SK-N-SH treated with all-trans-retinoic acid at 6 μM for 48 hours (cell line): ENCODE results near the gene ZDHHC17.
A peak's percentile ranks its signal among the peaks of the same experiment; 100 is the strongest.

Experiments
- ATAC-seq: fragments of 200-7000 bp; cut with Tn5 transposase; 3 replicates; pipeline ENCODE4 v1.9.1; 2020; ENCODE audit warnings: mild to moderate bottlenecking, moderate library complexity
- BACH2 ChIP-seq: fragments of 250-450 bp; sonication (Bioruptor Pico); IDR thresholded peaks from 2 replicates; pipeline ENCODE4 v1.9.0; 2021; ENCODE audit warnings: mild to moderate bottlenecking, borderline replicate concordance
- ESRRG ChIP-seq: fragments of 250-450 bp; sonication (Bioruptor Pico); IDR thresholded peaks from 2 replicates; pipeline ENCODE4 v1.6.1; 2021; ENCODE audit warnings: mild to moderate bottlenecking
- GLIS3 ChIP-seq: fragments of 250-450 bp; sonication (Bioruptor Pico); IDR thresholded peaks from 2 replicates; pipeline ENCODE4 v1.5.0; 2020; ENCODE audit warnings: mild to moderate bottlenecking, moderate library complexity
- ISL1 ChIP-seq: fragments of 250-450 bp; sonication (Bioruptor Pico); IDR thresholded peaks from 2 replicates; pipeline ENCODE4 v2.1.2; 2022; ENCODE audit warnings: mild to moderate bottlenecking, moderate library complexity
- OSR1 ChIP-seq: fragments of 250-450 bp; sonication (Bioruptor Pico); IDR thresholded peaks from 2 replicates; pipeline ENCODE4 v1.8.0; 2022; ENCODE audit warnings: moderate library complexity, mild to moderate bottlenecking, inconsistent platforms
- PPARA ChIP-seq: fragments of 250-450 bp; sonication (Bioruptor Pico); IDR thresholded peaks from 2 replicates; pipeline ENCODE4 v1.5.0; 2020; ENCODE audit warnings: mild to moderate bottlenecking, borderline replicate concordance
- SNAI2 ChIP-seq: fragments of 250-450 bp; sonication (Bioruptor Pico); IDR thresholded peaks from 2 replicates; pipeline ENCODE4 v1.5.0; 2020; ENCODE audit warnings: mild to moderate bottlenecking, moderate library complexity
- TCF4 ChIP-seq: fragments of 250-450 bp; sonication (Bioruptor Pico); IDR thresholded peaks from 2 replicates; pipeline ENCODE4 v1.8.0; 2021; ENCODE audit warnings: mild to moderate bottlenecking, moderate library complexity, borderline replicate concordance
- ZFP3 ChIP-seq: fragments of 250-450 bp; sonication (Bioruptor Pico); IDR thresholded peaks from 2 replicates; pipeline ENCODE4 v1.5.0; 2020; ENCODE audit warnings: mild to moderate bottlenecking, moderate library complexity
- ZFP30 ChIP-seq: fragments of 450-650 bp; formaldehyde crosslinking; IDR thresholded peaks from 2 replicates; pipeline ENCODE4 v1.5.0; 2022; ENCODE audit warnings: mild to moderate bottlenecking, moderate library complexity
- ZNF565 ChIP-seq: fragments of 450-650 bp; formaldehyde crosslinking; conservative IDR thresholded peaks from 2 replicates; pipeline ENCODE4 v1.5.0; 2020; ENCODE audit warnings: low read depth, mild to moderate bottlenecking, moderate library complexity
- ZNF70 ChIP-seq: fragments of 450-650 bp; formaldehyde crosslinking; IDR thresholded peaks from 2 replicates; pipeline ENCODE4 v1.5.0; 2020; ENCODE audit warnings: mild to moderate bottlenecking, moderate library complexity
- ZNF8 ChIP-seq: fragments of 450-650 bp; formaldehyde crosslinking; IDR thresholded peaks from 2 replicates; pipeline ENCODE4 v1.5.0; 2020; ENCODE audit warnings: mild to moderate bottlenecking, moderate library complexity
- TF ChIP-seq, protein P1 (sequence below): fragments of 250-450 bp; sonication (Bioruptor Pico); IDR thresholded peaks from 2 replicates; pipeline ENCODE4 v1.5.1; 2020; ENCODE audit warnings: low read depth, mild to moderate bottlenecking, moderate library complexity
- TF ChIP-seq, protein P2 (sequence below): fragments of 250-450 bp; sonication (Bioruptor Pico); IDR thresholded peaks from 2 replicates; pipeline ENCODE4 v1.5.0; 2020; ENCODE audit warnings: mild to moderate bottlenecking, moderate library complexity
- TF ChIP-seq, protein P3 (sequence below): fragments of 250-450 bp; sonication (Bioruptor Pico); IDR thresholded peaks from 2 replicates; pipeline ENCODE4 v1.5.1; 2021; ENCODE audit warnings: mild to moderate bottlenecking, moderate library complexity
- TF ChIP-seq, protein P4 (sequence below): fragments of 250-450 bp; sonication (Bioruptor Pico); IDR thresholded peaks from 2 replicates; pipeline ENCODE4 v1.8.0; 2020; ENCODE audit warnings: mild to moderate bottlenecking, moderate library complexity, borderline replicate concordance
- TF ChIP-seq, protein P5 (sequence below): fragments of 250-450 bp; sonication (Bioruptor Pico); IDR thresholded peaks from 2 replicates; pipeline ENCODE4 v1.8.0; 2021; ENCODE audit warnings: low read depth, mild to moderate bottlenecking, moderate library complexity, borderline replicate concordance

ZDHHC17 gene, protein sequence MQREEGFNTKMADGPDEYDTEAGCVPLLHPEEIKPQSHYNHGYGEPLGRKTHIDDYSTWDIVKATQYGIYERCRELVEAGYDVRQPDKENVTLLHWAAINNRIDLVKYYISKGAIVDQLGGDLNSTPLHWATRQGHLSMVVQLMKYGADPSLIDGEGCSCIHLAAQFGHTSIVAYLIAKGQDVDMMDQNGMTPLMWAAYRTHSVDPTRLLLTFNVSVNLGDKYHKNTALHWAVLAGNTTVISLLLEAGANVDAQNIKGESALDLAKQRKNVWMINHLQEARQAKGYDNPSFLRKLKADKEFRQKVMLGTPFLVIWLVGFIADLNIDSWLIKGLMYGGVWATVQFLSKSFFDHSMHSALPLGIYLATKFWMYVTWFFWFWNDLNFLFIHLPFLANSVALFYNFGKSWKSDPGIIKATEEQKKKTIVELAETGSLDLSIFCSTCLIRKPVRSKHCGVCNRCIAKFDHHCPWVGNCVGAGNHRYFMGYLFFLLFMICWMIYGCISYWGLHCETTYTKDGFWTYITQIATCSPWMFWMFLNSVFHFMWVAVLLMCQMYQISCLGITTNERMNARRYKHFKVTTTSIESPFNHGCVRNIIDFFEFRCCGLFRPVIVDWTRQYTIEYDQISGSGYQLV

DNA sequence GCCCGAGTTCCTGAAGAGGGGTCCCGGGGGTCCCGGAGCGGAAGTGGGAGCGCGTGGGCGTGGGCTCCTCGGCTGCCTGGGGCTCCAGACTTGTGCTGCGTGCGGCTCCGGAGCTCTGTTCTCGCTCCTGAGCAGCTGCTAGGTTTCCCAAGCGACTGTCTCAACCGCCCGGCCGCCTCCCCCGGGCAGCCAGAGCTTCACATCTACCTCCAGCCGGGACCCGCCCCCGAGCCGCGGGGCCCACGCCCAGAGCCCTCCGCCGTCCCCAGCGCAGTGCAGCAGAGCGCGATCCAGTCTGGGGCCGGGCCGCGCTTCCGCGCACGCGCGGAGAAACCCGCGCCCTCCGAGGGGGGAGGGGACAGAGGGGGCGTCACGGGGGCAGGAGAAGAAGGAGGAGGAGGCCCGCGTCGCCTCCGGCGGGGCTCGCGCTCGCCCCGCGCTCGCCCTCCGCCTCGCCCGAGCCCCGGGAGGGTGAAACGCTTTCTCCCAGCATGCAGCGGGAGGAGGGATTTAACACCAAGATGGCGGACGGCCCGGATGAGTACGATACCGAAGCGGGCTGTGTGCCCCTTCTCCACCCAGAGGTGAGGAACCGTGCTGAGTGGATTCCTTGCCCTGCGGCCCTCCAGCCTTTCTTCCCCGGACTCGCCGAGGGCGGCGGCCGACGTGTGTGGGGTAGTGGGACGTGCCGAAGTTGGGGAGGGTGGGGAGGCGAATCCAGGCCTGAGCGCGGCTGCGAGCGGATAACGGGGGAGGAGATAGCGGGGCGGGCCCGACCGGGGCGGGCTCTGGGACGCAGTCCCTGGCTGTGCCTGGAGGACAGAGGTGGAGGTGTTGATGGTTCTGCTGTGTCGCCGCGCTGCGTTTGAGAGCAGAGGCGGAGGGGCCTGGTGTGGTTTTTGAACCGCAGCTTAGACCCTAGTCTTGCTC lies at the start of gene ZDHHC17:
Gene ZDHHC17 (plus strand): TSS at position 370 of the 930 bp plus-strand sequence. CDS start 122 bp downstream, at position 492.
- TF ChIP-seq, protein P1, sequence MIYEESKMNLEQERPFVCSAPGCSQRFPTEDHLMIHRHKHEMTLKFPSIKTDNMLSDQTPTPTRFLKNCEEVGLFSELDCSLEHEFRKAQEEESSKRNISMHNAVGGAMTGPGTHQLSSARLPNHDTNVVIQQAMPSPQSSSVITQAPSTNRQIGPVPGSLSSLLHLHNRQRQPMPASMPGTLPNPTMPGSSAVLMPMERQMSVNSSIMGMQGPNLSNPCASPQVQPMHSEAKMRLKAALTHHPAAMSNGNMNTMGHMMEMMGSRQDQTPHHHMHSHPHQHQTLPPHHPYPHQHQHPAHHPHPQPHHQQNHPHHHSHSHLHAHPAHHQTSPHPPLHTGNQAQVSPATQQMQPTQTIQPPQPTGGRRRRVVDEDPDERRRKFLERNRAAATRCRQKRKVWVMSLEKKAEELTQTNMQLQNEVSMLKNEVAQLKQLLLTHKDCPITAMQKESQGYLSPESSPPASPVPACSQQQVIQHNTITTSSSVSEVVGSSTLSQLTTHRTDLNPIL (CRISPR knock-in tag), result no peak
- TF ChIP-seq, protein P2, sequence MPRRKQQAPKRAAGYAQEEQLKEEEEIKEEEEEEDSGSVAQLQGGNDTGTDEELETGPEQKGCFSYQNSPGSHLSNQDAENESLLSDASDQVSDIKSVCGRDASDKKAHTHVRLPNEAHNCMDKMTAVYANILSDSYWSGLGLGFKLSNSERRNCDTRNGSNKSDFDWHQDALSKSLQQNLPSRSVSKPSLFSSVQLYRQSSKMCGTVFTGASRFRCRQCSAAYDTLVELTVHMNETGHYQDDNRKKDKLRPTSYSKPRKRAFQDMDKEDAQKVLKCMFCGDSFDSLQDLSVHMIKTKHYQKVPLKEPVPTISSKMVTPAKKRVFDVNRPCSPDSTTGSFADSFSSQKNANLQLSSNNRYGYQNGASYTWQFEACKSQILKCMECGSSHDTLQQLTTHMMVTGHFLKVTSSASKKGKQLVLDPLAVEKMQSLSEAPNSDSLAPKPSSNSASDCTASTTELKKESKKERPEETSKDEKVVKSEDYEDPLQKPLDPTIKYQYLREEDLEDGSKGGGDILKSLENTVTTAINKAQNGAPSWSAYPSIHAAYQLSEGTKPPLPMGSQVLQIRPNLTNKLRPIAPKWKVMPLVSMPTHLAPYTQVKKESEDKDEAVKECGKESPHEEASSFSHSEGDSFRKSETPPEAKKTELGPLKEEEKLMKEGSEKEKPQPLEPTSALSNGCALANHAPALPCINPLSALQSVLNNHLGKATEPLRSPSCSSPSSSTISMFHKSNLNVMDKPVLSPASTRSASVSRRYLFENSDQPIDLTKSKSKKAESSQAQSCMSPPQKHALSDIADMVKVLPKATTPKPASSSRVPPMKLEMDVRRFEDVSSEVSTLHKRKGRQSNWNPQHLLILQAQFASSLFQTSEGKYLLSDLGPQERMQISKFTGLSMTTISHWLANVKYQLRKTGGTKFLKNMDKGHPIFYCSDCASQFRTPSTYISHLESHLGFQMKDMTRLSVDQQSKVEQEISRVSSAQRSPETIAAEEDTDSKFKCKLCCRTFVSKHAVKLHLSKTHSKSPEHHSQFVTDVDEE, result no peak
- TF ChIP-seq GLIS3 (CRISPR knock-in tag), result no peak
- ATAC-seq, result peak; percentile 94

DNA sequence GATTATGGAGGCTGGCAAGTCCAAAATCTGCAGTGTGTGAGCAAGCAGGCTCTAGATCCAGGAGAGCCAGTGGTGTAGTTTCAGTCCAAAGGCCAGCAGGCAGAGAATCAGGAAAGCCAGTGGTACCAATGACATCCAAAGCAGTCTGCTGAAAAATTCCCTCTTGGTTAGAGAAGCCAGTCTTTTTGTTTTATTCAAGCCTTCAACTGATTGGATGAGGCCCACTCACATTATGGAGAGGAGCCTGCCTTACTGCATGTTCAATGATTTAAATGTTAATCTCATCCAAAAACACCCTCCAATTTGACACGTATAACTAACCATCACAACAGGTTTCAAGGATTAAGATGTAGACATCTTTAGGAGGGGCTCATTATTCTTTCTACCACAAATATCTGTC lies 49.5 kb upstream of the ZDHHC17 start:
- TF ChIP-seq ESRRG (CRISPR knock-in tag), result no peak
- TF ChIP-seq, protein P3, sequence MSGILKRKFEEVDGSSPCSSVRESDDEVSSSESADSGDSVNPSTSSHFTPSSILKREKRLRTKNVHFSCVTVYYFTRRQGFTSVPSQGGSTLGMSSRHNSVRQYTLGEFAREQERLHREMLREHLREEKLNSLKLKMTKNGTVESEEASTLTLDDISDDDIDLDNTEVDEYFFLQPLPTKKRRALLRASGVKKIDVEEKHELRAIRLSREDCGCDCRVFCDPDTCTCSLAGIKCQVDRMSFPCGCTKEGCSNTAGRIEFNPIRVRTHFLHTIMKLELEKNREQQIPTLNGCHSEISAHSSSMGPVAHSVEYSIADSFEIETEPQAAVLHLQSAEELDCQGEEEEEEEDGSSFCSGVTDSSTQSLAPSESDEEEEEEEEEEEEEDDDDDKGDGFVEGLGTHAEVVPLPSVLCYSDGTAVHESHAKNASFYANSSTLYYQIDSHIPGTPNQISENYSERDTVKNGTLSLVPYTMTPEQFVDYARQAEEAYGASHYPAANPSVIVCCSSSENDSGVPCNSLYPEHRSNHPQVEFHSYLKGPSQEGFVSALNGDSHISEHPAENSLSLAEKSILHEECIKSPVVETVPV (CRISPR knock-in tag), result no peak
- TF ChIP-seq, protein P4, sequence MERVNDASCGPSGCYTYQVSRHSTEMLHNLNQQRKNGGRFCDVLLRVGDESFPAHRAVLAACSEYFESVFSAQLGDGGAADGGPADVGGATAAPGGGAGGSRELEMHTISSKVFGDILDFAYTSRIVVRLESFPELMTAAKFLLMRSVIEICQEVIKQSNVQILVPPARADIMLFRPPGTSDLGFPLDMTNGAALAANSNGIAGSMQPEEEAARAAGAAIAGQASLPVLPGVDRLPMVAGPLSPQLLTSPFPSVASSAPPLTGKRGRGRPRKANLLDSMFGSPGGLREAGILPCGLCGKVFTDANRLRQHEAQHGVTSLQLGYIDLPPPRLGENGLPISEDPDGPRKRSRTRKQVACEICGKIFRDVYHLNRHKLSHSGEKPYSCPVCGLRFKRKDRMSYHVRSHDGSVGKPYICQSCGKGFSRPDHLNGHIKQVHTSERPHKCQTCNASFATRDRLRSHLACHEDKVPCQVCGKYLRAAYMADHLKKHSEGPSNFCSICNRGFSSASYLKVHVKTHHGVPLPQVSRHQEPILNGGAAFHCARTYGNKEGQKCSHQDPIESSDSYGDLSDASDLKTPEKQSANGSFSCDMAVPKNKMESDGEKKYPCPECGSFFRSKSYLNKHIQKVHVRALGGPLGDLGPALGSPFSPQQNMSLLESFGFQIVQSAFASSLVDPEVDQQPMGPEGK, result no peak
- TF ChIP-seq SNAI2, result no peak
- TF ChIP-seq ZNF70 (CRISPR knock-in tag), result no peak
- TF ChIP-seq OSR1 (CRISPR knock-in tag), result no peak
- TF ChIP-seq, protein P2, result no peak
- TF ChIP-seq GLIS3 (CRISPR knock-in tag), result no peak
- TF ChIP-seq PPARA (CRISPR knock-in tag), result no peak
- TF ChIP-seq, protein P5, sequence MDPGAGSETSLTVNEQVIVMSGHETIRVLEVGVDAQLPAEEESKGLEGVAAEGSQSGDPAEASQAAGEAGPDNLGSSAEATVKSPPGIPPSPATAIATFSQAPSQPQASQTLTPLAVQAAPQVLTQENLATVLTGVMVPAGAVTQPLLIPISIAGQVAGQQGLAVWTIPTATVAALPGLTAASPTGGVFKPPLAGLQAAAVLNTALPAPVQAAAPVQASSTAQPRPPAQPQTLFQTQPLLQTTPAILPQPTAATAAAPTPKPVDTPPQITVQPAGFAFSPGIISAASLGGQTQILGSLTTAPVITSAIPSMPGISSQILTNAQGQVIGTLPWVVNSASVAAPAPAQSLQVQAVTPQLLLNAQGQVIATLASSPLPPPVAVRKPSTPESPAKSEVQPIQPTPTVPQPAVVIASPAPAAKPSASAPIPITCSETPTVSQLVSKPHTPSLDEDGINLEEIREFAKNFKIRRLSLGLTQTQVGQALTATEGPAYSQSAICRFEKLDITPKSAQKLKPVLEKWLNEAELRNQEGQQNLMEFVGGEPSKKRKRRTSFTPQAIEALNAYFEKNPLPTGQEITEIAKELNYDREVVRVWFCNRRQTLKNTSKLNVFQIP (CRISPR knock-in tag), result no peak
- TF ChIP-seq ZFP30 (CRISPR knock-in tag), result no peak
- no peak for TF ChIP-seq BACH2 (CRISPR knock-in tag)
- TF ChIP-seq ZNF565, result no peak
- no peak for TF ChIP-seq ISL1 (CRISPR knock-in tag)
- TF ChIP-seq ZNF8, result no peak
- TF ChIP-seq ZFP3 (CRISPR knock-in tag), result no peak
- TF ChIP-seq TCF4 (CRISPR knock-in tag), result no peak
- ATAC-seq, result no peak
